MV-4-11 (cell line): ENCODE results near the gene FOSB.
"Not testable (repeated sequence)": the region's sequence is repeated elsewhere in the genome, so short reads cannot be mapped to it uniquely, and the experiment has no call there.

ENCODE experiments used
- DNase-seq: peaks from one replicate; lab custom pipeline; 2025; lab: John Stamatoyannopoulos, UW

The FOSB gene

DNA sequence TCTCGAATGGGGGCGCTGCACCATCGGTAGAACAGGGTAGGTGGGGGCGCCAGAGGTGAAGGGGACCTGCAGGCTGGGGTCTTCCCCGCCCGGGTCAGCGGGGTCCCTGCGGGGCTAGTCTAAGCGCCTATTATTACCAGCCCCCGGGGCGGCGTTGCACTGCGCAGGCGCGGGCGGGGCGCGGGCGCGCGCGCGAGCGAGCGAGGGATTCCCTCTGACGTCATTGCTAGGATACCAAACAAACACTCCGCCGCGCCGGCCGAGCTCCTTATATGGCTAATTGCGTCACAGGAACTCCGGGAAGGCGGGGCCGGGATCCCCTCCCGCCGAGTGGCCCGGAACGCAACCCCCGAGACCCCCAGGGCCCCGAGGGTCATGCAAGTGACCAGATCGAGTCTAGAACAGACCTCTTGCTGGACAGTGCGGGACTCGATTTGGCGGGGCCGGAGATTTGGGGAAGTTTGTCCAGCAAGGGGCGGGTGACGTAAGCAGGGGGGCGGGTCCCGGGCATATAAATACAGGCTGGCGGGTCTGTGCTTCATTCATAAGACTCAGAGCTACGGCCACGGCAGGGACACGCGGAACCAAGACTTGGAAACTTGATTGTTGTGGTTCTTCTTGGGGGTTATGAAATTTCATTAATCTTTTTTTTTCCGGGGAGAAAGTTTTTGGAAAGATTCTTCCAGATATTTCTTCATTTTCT, at the start of gene FOSB:
TSS of gene FOSB (plus strand) at position 541 of the 703 bp plus-strand sequence. CDS start 591 bp downstream, outside the sequence.
- DNase-seq = peak; percentile 95

DNA sequence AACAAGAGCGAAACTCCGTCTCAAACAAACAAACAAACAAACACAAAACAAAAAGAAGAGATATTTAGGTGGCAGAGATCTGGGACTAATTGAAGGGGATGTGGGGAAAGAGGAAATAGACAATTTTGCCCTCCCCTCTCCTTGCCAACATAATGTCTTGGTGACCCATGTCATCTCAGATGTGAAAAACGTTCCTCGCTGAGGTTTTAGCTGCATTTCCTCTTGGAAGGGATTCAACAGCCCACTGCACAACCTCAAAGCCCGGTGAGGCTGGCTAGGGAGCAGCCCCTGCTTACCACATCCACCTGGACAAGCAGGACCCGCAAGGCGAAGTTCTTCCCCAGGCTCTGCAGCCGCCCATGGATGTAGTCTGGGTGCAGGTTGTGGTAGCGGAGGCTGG, 49.0 kb upstream of the FOSB start:
- DNase-seq = peak; percentile 91

DNA sequence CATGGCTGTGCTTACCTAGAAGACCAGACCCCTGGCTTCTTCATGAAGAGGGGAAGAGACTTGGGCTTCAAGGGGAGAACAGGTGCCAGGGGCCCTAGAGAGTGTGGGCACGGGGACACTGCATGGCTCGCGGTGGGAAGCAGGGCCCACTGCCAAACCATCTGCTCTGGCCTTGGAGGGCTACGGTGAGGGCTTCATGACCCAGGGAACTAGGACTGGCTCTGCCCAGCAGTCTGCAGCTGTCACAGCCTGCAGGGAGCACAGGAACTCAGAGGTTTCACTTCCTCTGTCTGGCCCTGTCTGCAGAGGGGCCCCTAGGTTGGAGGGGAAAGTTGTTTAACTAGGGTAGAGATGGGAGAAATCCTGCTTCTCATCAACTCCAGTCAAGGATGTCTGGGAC, 48.4 kb upstream of the FOSB start:
- DNase-seq = peak; percentile 97

DNA sequence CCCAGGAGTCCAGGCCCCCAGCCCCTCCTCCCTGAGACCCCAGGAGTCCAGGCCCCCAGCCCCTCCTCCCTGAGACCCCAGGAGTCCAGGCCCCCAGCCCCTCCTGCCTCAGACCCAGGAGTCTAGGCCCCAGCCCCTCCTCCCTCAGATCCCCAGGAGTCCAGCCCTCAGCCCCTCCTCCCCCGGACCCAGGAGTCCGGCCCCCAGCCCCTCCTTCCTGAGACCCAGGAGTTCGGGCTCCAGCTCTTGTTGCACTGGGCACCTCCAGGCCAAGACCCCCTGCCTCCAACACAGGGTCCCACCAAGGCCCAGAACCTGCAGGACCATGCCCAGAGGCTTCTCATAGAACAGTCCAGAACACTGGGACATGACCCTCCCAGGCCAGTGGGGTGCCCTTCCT, 47.9 kb upstream of the FOSB start:
- DNase-seq = no peak

DNA sequence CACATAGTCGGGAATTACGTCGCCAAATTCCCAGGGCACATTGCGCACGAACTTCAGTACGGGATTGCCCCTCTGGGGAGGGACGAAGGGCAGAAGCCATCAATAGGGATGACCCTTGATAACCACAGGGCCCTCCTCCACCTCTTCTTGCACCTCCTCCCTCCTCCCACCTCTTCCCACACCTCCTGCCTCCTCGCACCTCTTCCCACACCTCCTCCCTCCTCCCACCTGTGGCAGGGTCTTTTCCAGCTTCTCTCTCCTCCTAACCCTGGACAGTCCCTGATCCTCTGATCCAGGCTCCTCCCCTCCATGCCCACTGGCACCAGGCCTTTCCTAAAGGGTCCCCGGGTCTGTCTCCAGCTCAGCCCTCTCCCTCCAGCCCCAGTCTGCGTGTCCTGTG, 47.4 kb upstream of the FOSB start:
- no peak for DNase-seq

DNA sequence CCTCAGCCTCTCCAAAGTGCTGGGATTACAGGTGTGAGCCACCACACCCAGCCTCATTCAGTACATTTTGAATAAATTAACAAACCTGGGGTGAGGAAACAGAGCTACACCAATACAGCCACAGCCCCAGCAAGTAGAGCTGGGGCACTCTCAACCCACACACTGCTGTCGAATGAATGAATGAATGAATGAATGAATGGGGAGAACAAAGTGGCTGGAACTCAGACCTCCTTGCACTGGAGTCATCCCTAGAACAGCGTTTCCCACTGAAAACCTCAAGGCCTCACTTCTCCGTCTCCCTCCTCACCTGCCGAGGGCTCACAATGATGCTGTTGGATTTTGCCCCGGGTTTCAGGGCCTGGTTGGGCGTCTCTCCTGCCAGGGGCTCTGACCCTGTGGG, 46.9 kb upstream of the FOSB start:
- no peak for DNase-seq

DNA sequence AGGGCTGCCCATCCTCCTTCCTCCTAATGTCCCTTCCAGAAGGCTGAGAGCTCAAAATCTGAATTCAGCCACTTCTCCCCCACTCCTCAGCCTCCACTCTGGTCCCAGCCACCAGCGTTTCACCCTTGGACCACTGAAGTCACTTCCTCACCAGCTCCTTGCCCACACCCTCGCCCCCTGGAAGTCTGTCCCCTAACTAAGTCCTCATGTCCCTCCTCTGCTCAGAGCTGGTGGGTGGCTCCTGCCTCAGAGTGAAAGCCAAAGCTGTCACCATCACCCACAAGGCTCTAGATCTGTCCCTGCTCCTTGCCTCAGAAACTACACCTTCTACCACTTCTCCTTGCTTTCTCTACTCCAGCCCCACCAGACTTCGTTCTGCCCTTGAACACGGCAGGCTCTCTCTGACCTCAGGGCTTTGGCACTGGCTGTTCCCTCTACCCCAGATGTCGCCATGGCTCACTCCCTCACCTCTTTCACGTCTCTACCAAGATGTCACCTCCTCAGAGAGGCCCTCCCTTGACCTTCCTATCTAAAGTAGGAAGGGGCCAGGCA, 45.8 kb upstream of the FOSB start:
- DNase-seq = peak; percentile 27

- no peak for DNase-seq
Measured at GRCh38 chr19:45423033-45423588, 44.7 kb upstream of the FOSB start.

DNA sequence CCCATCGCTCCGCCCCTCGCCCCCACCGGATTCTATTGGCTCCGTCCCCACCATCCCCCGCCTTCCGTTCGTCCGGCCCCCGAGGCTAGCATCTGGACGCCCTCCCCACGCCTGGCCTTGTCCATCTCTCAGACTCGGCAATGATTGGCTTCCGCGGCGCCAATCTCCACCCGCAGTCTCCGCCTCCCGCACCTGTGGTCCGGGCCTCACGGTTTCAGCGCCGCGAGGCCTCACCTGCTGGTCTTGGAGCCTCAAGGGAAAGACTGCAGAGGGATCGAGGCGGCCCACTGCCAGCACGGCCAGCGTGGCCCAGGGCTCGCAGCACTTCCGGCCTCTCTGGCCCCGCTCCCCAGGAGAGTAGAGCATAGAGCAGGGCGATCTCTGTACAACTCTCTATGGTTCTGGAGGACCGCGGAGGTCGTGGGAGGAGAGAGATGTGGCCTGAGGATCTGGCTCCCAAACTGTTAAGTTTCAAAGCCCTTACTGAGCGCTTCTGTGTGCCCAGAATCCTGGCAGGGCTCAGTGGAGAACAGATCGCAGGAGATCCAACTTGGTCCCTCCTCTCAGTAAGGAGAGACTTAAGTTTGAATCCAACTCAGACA, 44.1 kb upstream of the FOSB start, which contains the start of gene ERCC1:
TSS of gene ERCC1 (minus strand) at position 329 of the 602 bp plus-strand sequence. CDS start 543 bp downstream, outside the sequence.
- peak; percentile 95 for DNase-seq

DNA sequence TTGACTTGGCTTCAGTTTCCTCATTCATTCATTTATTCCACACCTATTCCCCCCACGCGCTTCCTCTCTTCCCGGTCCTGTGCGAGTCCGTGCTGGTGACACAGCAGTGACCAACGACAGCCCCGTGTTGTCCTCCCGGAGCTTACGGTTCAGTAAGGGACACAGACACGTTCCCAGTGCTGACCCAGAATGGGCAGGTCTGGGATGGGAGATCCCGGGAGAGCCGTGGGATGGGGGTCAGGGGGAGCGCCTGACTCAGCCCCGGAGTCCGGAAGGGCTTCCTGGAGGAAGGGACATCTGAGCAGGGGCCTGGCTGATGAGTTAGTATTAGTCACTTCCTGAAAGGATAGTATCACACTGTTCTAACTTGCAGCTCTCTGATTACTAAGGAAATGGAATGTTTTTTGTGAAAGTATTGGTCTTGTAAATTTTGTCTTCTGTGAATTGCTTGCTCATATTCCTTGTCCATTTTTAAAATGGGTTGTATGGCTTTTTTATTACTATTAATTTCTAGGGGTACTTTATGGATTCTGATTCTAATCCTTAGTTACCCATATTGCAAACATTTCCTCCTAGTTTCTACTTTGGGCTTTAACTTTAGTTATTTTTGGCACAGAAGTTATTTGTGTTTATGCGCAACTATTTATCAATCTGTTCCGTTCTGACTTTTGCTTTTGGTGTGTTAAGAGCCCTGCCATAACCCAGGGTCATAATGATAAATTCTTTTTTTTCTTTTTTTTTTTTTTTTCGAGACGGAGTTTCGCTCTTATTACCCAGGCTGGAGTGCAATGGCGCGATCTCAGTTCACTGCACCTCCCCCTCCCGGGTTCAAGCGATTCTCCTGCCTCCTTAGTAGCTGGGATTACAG, 43.4 kb upstream of the FOSB start:
- peak; percentile 93 for DNase-seq

DNA sequence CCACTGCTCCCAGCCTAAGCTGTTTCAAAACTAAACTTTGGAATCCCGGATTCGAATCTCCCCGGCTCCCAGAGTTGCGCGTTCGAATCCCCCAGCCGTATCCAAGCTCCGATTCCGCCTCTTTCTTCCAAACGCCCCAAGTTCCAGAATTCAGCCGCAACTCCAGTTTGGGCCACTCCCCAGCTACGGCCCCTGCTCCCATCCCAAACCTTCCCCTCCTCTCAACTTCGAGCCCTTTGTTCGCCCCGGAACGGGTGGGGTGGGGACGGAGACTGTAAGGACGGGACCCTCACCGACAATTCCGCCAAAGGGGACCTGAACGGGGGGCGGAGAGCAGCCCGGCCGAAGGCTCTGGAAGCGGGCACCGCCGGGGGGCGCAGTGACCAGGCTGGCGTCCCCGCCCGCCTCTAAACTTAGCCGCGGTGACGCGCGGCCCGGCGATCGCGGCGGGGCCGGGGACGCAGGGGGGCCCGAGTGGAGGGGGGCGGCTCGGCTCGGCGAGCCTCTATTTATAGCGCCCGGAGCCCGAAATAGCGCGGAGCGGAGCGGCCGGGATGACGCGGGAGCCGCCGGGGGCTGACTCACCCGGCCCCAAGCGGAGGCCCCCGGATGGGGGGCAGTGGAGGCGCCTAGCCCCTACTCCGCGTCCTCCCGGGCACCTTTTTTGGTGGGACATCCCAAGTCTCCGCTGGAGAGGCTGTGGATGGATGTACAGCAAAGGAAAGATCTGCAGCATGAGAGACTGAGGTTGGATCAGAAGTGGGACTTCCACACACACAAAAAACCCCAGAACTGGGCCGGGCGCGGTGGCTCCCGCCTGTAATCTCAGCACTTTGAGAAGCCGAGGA, 39.2 kb upstream of the FOSB start:
- no peak for DNase-seq

- DNase-seq = not testable (repeated sequence)
Measured at GRCh38 chr19:45429896-45430295, 37.9 kb upstream of the FOSB start.

GRCh38 chr19:45431008-45431407, 36.8 kb upstream of the FOSB start:
- peak; percentile 83 for DNase-seq

GRCh38 chr19:45432543-45432942, 35.3 kb upstream of the FOSB start:
- not testable (repeated sequence) for DNase-seq

DNA sequence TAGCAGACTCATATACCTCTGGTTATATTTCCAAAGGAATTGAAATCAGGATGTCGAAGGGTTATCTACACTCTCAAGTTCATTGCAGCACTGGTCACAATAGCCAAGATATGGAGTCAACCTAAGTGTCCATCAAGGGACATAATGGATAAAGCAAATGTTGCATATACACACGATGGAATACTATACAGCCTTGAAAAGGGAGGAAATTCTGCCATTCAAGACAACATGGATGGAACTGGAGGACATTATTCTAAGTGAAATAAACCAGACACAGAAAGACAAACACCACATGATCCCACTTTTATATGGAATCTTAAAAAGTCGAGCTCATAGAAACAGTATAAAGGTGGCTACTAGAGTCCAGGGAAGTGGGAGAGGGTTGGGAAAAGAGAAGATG, 30.5 kb upstream of the FOSB start:
- DNase-seq = no peak

- DNase-seq = peak; percentile 40
Measured at GRCh38 chr19:45439190-45439568, 28.6 kb upstream of the FOSB start.

DNA sequence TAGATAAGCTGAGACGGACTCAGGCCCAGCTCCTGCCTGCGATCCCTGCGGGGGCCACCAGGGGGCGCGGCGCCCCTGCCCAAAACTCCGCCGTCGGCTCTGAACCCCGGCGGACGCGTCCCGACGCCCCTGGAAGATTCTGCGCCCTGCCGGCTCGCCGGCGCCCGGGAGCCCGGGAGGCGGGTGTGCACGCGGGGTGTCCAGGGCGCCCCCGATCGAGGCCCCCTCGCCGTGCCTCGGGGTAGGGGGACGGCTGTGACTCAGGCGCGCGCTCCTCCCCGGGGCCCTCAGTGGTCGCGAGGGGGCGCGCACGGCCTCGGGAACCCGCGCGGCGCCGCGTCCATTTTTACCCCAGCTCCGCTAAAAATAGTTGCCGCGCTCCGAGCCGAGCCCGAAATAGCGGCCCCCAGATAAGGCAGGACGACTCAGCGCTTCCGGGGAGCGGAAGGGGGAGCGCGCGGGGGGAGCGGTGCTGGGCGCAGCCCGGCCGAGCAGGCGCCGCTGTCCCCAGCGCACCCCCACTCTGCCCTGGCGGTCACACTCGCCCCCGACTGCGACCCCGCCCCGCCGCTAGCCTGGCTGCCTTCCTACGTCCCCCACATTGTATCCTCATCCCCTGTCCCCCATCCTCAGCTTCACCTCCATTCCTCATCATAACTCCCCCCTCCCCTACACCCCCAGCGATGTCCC, 28.1 kb upstream of the FOSB start:
- peak; percentile 84 for DNase-seq

GRCh38 chr19:45440259-45440638, 27.5 kb upstream of the FOSB start:
- DNase-seq = no peak

- peak; percentile 24 for DNase-seq
Measured at GRCh38 chr19:45440873-45441654, 26.7 kb upstream of the FOSB start.

DNA sequence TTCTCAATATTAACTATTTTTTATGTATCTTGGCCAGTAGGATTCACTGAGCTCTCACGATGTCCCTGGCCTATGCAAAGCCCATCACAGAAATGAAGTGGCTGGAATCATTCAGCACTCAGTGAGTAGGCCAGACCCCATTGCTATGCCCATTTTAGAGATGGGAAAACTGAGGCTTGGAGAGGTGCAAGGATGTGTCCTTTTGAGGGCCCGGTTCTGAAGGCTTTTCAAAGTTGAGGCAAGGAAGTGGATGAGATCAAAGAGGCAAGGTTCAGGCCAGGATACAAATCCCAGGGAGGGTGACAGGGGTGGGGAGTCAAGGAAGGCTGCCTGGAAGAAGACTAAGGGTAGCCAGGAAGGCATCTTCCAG, 25.4 kb upstream of the FOSB start:
- no peak for DNase-seq
